Lower lobe of right lung (tissue), 2 donors: ENCODE data around the gene RILPL1. TPM values are rescaled to one million over a fixed set of nuclear protein-coding genes. Genes with fewer than 3 reads are reported as not detected.
"Not testable (repeated sequence)": the region's sequence is repeated elsewhere in the genome, so short reads cannot be mapped to it uniquely, and the experiment has no call there.

Experiments
- ATAC-seq, 2 donors: fragments of 200-7000 bp; cut with Tn5 transposase; one replicate each; pipeline ENCODE4 v1.9.1; 2020 to 2022; ENCODE audit warnings: mild to moderate bottlenecking in 2 of 2, moderate library complexity in 2 of 2
- DNase-seq: peaks from one replicate; pipeline ENCODE4 v3.0.0-alpha.2; 2020
- H3K27ac ChIP-seq: fragments of 200-600 bp; one replicate; pipeline ENCODE4 v1.8.0; 2022
- H3K27me3 ChIP-seq: fragments of 200-600 bp; one replicate; pipeline ENCODE4 v1.8.0; 2022; ENCODE audit warnings: low read depth
- H3K36me3 ChIP-seq: fragments of 200-600 bp; one replicate; pipeline ENCODE4 v1.8.0; 2022; ENCODE audit warnings: mild to moderate bottlenecking
- H3K4me1 ChIP-seq: fragments of 200-600 bp; one replicate; pipeline ENCODE4 v1.8.0; 2022
- H3K4me3 ChIP-seq: fragments of 200-600 bp; one replicate; pipeline ENCODE4 v1.8.0; 2022; ENCODE audit warnings: mild to moderate bottlenecking
- H3K9me3 ChIP-seq: fragments of 200-600 bp; one replicate; pipeline ENCODE4 v1.8.0; 2022
- CTCF ChIP-seq: fragments of 200-600 bp; IDR thresholded peaks from one replicate; pipeline ENCODE4 v1.8.0; 2022; ENCODE audit warnings: antibody characterized with exemption, mild to moderate bottlenecking
- intact Hi-C: fragments of 100-400 bp; cut with DNase I; formaldehyde crosslinking; loops from one replicate; pipeline ENCODE4 v1.11.0; 2022
- total RNA-seq: library from RNA; stranded (reverse); fragmentation: NEBNext Ultra II Directional; extraction: Animal tissue kit (Norgen Biotek cat#: 25700); gene quantifications from one replicate; pipeline ENCODE4 v1.2.1, GENCODE V29; 2021
- donor health status: DM: no; HTN: yes; CAD: no; lungs with severe emphysema.

Gene RILPL1
- total RNA-seq, 1 donor from 2014 or later = 14.4 TPM

- intact Hi-C loops = no loop called here
- no peak overlapping the region for H3K4me3 ChIP-seq
Observed at GRCh38 chr12:123485756-123486155, 47.8 kb downstream of the RILPL1 start.

DNA sequence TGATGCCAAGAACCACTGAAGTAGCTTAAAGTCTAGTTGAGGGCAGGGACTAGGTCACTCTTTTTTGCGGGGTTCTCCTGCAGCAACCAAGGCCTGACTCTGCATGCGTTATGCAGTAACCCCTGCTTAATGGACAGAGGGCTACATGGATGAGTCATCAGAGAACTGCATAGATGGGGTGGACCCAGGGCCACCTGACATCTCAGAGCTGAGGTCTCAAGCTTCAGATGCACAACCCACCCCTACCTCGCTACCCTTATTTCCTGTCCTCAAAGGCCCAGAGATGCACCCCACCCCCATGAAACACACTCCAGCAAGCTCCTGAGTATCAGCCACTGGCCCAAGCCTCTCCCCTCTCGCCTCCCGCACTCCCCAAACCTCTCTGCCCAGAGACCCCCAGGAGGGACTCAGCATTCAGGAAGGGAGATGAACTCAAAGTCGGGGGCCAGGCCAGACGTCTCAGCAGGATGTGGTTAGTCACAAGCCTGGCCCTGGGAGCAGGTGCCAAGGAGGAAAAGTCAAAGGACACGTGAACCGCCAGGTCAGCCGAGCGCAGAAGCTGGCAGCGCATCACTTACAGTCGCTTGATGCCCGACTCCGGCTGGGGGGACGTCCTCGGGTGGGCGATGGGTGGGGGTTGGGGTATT, 49.8 kb downstream of the RILPL1 start:
- Histone ChIP-seq H3K27ac (no peak overlapping the region), H3K36me3 (peaks cover 10% of the 10 kb centered on the region), H3K9me3 (no peaks in the 10 kb centered on the region), H3K4me1 (peaks cover 11% of the 10 kb centered on the region), H3K27me3 (no peaks in the 10 kb centered on the region), H3K4me3 (no peak overlapping the region)
- DNase-seq (no peak), ATAC-seq (no peak)
- intact Hi-C loops = no loop called here
- no peak for TF ChIP-seq CTCF

More at GRCh38 chr12:123485756-123486155, 47.8 kb downstream of the RILPL1 start:
- H3K9me3 ChIP-seq = no peaks in the 10 kb centered on the region
- no peaks in the 10 kb centered on the region for H3K4me1 ChIP-seq
- no peak for ATAC-seq
- DNase-seq = no peak
- no peak for TF ChIP-seq CTCF
- H3K36me3 ChIP-seq = peaks cover 10% of the 10 kb centered on the region
- no peaks in the 10 kb centered on the region for H3K27me3 ChIP-seq
- no peak overlapping the region for H3K27ac ChIP-seq

DNA sequence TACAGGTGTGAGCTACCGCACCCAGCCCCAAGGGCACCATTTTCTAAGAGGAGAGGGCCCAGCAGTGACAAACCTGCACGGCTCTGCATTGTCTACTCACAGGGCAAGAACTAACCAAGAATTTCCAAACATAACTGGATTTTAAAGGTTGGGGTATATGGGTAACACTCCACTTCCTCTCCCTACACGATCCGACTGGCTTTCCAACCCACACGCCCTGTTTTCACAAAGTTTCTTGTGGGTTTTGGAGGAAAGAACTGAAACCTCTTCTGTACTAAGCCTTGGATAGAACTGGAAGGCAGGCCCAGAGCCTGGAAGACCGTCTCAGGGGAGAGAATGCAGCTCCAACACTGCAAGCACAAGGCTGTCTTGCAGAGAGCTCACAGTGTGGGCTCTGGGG, 50.6 kb downstream of the RILPL1 start:
- Histone ChIP-seq H3K36me3 (peaks cover 16% of the 10 kb centered on the region), H3K27me3 (no peaks in the 10 kb centered on the region), H3K4me1 (peaks cover 11% of the 10 kb centered on the region), H3K9me3 (no peaks in the 10 kb centered on the region), H3K27ac (no peak overlapping the region), H3K4me3 (no peak overlapping the region)
- ATAC-seq (no peak), DNase-seq (no peak)
- no peak for TF ChIP-seq CTCF
- intact Hi-C loops = no loop called here

- peaks cover 11% of the 10 kb centered on the region for H3K4me1 ChIP-seq
- intact Hi-C loops = not testable (repeated sequence)
Observed at GRCh38 chr12:123481251-123481650, 52.3 kb downstream of the RILPL1 start.

GRCh38 chr12:123479442-123480180, 53.9 kb downstream of the RILPL1 start:
- TF ChIP-seq CTCF = no peak
- no peaks in the 10 kb centered on the region for H3K9me3 ChIP-seq
- DNase-seq = no peak
- H3K4me1 ChIP-seq = peaks cover 11% of the 10 kb centered on the region
- H3K36me3 ChIP-seq = peaks cover 28% of the 10 kb centered on the region
- ATAC-seq = no peak
- intact Hi-C loops = no loop called here
- peak overlapping the region; percentile 56 for H3K27ac ChIP-seq
- no peaks in the 10 kb centered on the region for H3K27me3 ChIP-seq
- peak overlapping the region; percentile 18 for H3K4me3 ChIP-seq

More at GRCh38 chr12:123481251-123481650, 52.3 kb downstream of the RILPL1 start:
- not testable (repeated sequence) for DNase-seq, ATAC-seq, H3K27ac ChIP-seq, H3K9me3 ChIP-seq, H3K27me3 ChIP-seq, H3K4me3 ChIP-seq
- peaks cover 25% of the 10 kb centered on the region for H3K36me3 ChIP-seq

- intact Hi-C loops = no loop called here
- no peak for TF ChIP-seq CTCF
- DNase-seq (no peak), ATAC-seq (peak in 1 of 2 donors; percentile 25)
- H3K36me3 ChIP-seq = peaks cover 22% of the 10 kb centered on the region
- no peaks in the 10 kb centered on the region for H3K9me3 ChIP-seq
- no peak overlapping the region for H3K27ac ChIP-seq
- peaks cover 11% of the 10 kb centered on the region for H3K4me1 ChIP-seq
- no peaks in the 10 kb centered on the region for H3K27me3 ChIP-seq
- H3K4me3 ChIP-seq = no peak overlapping the region
Observed at GRCh38 chr12:123478762-123479161, 54.8 kb downstream of the RILPL1 start.
